ENCODE data around the gene FKBP14. TPM values are rescaled to one million over a fixed set of nuclear protein-coding genes. Genes with fewer than 3 reads are reported as not detected.

The FKBP14 gene
- total and polyA plus RNA-seq, 10 donors, result 1.2 to 14.7 (median 8.8) TPM

GRCh38 chr7:30028749-30029635 lies 2.5 kb upstream of the FKBP14 start:
- Histone ChIP-seq H3K9me3 (no peaks in the 10 kb centered on the region), H3K4me1 (peaks cover 27 to 55% (median 37%) of the 10 kb centered on the region in 6 donors), H3K36me3 (no peaks in the 10 kb centered on the region), H3K27me3 (replicated peaks in 1 of 7) (no peaks in the 10 kb centered on the region), H3K4me3 (peak overlapping the region; percentile 86 to 99 (median 94)), H3K27ac (peak overlapping the region; percentile 58 to 91 (median 84))
- no peak for TF ChIP-seq CTCF (IDR thresholded peaks at IDR 0.05 in 8 of 11, conservative IDR thresholded peaks at IDR 0.05 in 3 of 11)
- no peak for TF ChIP-seq POLR2AphosphoS5 (IDR thresholded peaks at IDR 0.05)
- no peak for TF ChIP-seq POLR2A (IDR thresholded peaks at IDR 0.05)
- intact Hi-C loops (cut with DNase I; ENCODE audit: low total_unique reads), result no loop called here
- WGBS, 5 donors, result 0 to 1% (median 1%) methylated on average over 23 to 42 of the region's 42 CpGs
- no peak for DNase-seq

GRCh38 chr7:30028216-30028748 lies 1.8 kb upstream of the FKBP14 start, which contains the start of gene PLEKHA8:
TSS of gene PLEKHA8 (plus strand) at chr7:30028412. CDS start at chr7:30028763, 351 bp downstream.
- no peaks in the 10 kb centered on the region for H3K9me3 ChIP-seq
- H3K27ac ChIP-seq, result peak within 1 kb of the TSS; percentile 58 to 91 (median 84)
- H3K4me1 ChIP-seq, result peaks cover 27 to 62% (median 37%) of the 10 kb centered on the region in 6 donors
- WGBS, 5 donors, result 0% methylated on average over 24 to 70 of the region's 70 CpGs; no CpG with 5 or more reads in 1 of the 5 donors
- peak within 1 kb of the TSS; percentile 86 to 99 (median 94) for H3K4me3 ChIP-seq
- no peaks in the 10 kb centered on the region for H3K36me3 ChIP-seq
- TF ChIP-seq CTCF (IDR thresholded peaks at IDR 0.05 in 8 of 11, conservative IDR thresholded peaks at IDR 0.05 in 3 of 11) (peak in 1 of 11 experiments; percentile 6), POLR2A (IDR thresholded peaks at IDR 0.05) (peak in 1 of 3 donors; percentile 52), POLR2AphosphoS5 (IDR thresholded peaks at IDR 0.05) (peak; percentile 91 to 95 (median 92))
- DNase-seq, result peak; percentile 97
- H3K27me3 ChIP-seq (replicated peaks in 1 of 7), result no peaks in the 10 kb centered on the region
- intact Hi-C loops (cut with DNase I; ENCODE audit: low total_unique reads), result no loop called here

GRCh38 chr7:30027740-30028215 lies 1.3 kb upstream of the FKBP14 start:
- intact Hi-C loops (cut with DNase I; ENCODE audit: low total_unique reads), result no loop called here
- DNase-seq, result no peak
- Histone ChIP-seq H3K27me3 (replicated peaks in 1 of 7) (no peaks in the 10 kb centered on the region), H3K4me1 (peaks cover 27 to 63% (median 37%) of the 10 kb centered on the region in 6 donors), H3K4me3 (peak overlapping the region; percentile 86 to 99 (median 94)), H3K9me3 (no peaks in the 10 kb centered on the region), H3K36me3 (no peaks in the 10 kb centered on the region), H3K27ac (peak overlapping the region; percentile 58 to 91 (median 84))
- 1 to 8% (median 1%) methylated on average over 4 to 9 of the region's 9 CpGs for WGBS, 5 donors
- TF ChIP-seq CTCF (IDR thresholded peaks at IDR 0.05 in 8 of 11, conservative IDR thresholded peaks at IDR 0.05 in 3 of 11), result no peak
- no peak for TF ChIP-seq POLR2AphosphoS5 (IDR thresholded peaks at IDR 0.05)
- no peak for TF ChIP-seq POLR2A (IDR thresholded peaks at IDR 0.05)

GRCh38 chr7:30027065-30027456 lies 559 bp upstream of the FKBP14 start:
- Histone ChIP-seq H3K9me3 (no peaks in the 10 kb centered on the region), H3K27me3 (replicated peaks in 1 of 7) (no peaks in the 10 kb centered on the region), H3K4me3 (peak overlapping the region; percentile 86 to 99 (median 94)), H3K4me1 (peaks cover 27 to 63% (median 37%) of the 10 kb centered on the region in 6 donors), H3K36me3 (no peaks in the 10 kb centered on the region), H3K27ac (peak overlapping the region; percentile 58 to 91 (median 84))
- intact Hi-C loops (cut with DNase I; ENCODE audit: low total_unique reads), result no loop called here
- DNase-seq, result no peak
- WGBS, 5 donors, result 0 to 1% (median 0%) methylated on average over 10 of the region's 10 CpGs
- TF ChIP-seq CTCF (IDR thresholded peaks at IDR 0.05 in 8 of 11, conservative IDR thresholded peaks at IDR 0.05 in 3 of 11) (no peak), POLR2A (IDR thresholded peaks at IDR 0.05) (no peak), POLR2AphosphoS5 (IDR thresholded peaks at IDR 0.05) (no peak)
